GM18858 (cell line): ENCODE measurements around the gene ARHGEF37.
"Not testable (repeated sequence)": the region's sequence is repeated elsewhere in the genome, so short reads cannot be mapped to it uniquely, and the experiment has no call there.

Source experiments
- ATAC-seq: cut with Tn5 transposase; IDR thresholded peaks from one replicate; pipeline ENCODE4 v1.9.1; 2021; ENCODE audit not compliant: unreplicated experiment

The ARHGEF37 gene

DNA sequence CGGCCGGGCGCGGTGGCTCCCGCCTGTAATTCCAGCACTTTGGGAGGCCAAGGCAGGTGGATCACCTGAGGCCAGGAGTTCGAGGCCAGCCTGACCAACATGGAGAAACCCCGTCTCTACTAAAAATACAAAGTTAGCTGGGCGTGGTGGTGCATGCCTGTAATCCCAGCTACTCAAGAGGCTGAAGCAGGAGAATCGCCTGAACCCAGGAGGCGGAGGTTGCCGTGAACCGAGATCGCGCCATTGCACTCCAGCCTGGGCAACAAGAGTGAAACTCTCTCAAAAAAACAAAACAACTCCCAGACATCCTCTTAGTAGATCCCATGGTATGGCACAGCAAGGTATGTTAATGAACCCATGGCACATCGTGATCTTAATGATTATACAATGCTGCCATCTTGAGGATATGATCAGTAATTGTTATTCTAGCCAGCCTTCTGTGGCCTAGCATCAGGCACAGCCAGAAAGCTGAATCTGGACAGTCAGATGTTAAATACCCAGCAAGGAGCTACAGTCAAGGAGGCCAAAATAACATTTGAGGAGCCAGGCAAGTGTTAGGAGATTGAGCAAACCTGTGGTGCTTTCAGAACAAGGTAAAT lies 16.7 kb upstream of the ARHGEF37 start:
- ATAC-seq = peak; percentile 87

- no peak for ATAC-seq
These were observed 14.1 kb upstream of the ARHGEF37 start for GRCh38 chr5:149567226-149567625.

GRCh38 chr5:149572170-149572569 lies 9.1 kb upstream of the ARHGEF37 start:
- ATAC-seq = no peak

DNA sequence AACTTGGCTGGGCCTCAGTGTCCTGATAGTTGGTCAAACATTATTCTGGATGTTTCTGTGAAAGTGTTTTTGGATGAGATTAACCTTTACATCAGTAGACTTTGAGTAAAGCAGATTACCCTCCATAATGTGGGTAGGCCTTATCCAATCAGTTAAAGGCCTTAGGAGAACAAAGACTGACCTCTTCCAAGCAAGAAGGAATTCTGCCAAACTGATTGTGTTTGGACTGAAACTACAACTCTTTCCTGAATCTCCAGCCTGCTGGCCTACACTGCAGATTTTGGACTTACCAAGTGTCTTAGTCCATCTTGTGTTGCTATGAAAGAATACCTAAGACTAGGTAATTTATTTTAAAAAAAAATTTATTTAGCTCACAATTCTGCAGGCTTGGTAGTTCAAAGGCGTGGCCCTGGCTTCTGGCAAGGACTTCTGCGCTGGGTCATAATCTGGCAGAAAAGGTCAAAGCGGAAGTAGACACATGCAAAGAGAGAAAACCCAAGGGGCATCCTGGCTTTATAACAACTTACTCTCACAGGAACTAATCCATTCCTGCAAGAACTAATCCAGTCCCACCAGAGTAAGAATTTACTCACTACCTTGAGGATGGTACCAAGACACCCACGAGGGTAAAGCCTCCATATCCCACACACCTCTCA lies 8.6 kb upstream of the ARHGEF37 start:
- no peak for ATAC-seq

GRCh38 chr5:149575131-149575530 lies 6.2 kb upstream of the ARHGEF37 start:
- ATAC-seq = no peak

- ATAC-seq = no peak
These were observed 5.3 kb upstream of the ARHGEF37 start for GRCh38 chr5:149576021-149576420.

DNA sequence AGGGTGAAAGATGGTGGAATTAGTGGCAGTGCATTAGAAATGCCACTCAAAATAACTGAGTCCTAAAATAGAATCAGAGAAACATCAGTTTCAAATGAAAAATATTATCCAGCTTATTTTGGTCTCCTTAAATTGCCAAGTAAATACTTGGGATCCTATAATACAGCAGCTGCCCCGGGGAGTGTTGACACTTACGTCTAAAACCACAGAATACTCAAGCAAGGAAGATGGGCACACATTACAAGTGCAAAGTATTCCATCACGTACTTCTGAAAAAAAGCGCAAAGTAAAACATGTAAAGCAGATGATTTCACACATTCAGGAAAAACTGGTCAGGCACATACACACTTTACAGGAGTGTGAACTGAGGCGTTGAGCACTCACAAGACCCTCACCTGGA lies 2.4 kb upstream of the ARHGEF37 start:
- ATAC-seq = no peak

GRCh38 chr5:149580808-149581191 lies 498 bp upstream of the ARHGEF37 start:
- no peak for ATAC-seq

GRCh38 chr5:149581931-149582768 lies 852 bp downstream of the ARHGEF37 start:
- ATAC-seq = no peak

- no peak for ATAC-seq
These were observed 2.1 kb downstream of the ARHGEF37 start for GRCh38 chr5:149583394-149583793.

DNA sequence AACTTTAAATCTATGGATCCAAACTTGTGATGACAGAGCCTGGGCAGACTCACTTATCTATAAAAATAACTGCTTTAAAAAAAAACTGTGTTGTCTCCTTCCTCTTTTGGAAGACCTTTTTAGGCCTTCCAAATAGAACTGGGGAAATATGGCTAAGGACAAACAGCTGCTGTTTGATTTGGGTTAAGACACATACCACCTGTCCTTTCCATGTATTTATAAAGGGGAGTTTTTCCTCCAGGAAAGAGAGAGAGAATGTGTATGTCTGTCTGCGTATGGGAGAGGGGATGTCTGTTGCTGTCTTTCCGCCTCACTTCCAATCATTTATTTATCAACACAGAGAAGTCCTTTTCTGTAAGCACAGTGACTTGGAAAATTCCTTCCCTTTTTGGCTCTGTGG lies 2.8 kb downstream of the ARHGEF37 start:
- no peak for ATAC-seq

GRCh38 chr5:149585910-149586309 lies 4.6 kb downstream of the ARHGEF37 start:
- ATAC-seq = no peak

GRCh38 chr5:149586708-149587318 lies 5.5 kb downstream of the ARHGEF37 start:
- no peak for ATAC-seq

DNA sequence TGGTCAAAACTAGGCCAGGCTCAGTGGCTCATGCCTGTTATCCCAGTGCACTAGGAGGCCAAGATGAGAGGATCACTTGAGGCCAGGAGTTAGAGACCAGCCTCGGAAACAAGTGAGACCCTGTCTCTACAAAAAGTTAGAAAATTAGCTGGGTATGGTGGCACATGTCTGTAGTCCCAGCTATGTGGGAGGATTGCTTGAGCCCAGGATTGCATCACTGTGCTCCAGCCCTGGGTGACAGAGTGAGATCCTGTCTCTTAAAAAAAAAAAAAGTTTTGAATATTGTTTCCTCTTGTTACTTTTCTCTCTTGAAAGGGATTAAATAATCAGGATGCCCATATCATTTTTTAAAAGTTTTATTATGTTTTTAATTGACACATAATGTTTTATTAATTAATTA lies 7.6 kb downstream of the ARHGEF37 start:
- ATAC-seq = no peak

DNA sequence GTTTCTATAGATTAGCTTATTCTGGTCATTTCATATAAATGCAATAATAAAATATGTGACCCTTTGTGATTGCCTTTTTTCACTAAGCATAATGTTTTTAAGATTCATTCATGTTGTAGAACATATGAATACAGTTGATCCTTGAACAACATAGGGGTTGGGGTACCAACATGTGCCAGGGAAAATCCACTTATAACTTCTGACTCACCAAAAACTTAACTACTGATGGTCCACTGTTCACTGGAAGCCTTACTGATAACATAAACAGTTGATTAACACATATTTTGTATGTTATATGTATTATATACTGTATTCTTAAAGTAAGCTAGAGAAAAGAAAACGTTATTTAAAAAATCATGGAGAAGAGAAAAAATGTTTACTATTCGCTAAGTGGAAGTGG lies 12.1 kb downstream of the ARHGEF37 start:
- no peak for ATAC-seq

DNA sequence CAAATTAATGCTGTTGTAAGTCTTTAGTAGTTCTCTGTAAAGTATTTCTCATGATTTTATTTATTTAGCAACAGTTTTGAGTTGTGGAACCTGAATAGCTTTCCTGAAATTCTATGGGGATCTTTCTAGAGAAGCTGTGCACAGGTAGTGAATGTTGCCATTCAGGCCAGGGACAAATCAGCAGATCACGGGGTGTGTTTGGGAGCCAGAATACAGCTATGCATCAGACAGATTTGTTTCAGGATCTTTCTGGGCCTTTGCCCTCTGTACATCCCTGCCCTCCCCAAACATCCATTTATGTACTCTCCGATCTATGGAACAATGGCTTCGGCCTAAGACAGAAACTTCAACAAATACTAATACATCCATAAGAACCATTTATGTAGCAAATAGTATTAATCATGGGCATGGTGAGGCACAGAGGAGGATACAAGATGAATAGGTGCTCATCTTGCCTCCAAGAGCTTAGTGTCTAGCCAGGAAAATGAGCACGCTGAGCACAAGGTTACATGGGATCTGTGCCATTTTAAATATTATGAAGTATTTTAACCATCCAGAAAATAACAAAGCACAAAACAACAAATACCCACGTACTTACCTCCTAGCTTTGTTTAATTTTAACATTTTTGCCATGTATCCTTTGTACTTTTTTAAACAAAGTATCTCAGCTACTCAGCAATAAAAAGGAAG lies 13.1 kb downstream of the ARHGEF37 start:
- ATAC-seq = no peak

GRCh38 chr5:149595105-149595504 lies 13.8 kb downstream of the ARHGEF37 start:
- ATAC-seq = not testable (repeated sequence)

- ATAC-seq = no peak
These were observed 15.4 kb downstream of the ARHGEF37 start for GRCh38 chr5:149596712-149597111.

DNA sequence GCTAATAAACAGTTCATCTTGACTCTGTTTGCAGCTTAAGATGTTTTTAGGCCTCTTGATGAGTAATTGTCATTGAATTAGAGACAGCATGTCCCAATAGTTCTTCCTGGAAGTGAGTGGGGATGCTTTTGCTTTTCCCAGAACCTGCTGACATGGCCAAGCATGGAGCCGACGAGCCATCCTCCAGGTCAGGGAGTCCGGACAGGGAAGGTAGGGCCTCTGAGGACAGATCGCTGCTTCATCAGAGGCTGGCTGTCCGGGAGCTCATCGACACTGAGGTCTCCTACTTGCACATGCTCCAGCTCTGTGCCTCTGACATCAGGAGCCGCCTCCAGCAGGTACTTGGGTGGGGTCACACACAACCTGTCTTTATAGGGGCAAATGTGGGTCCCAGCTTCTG lies 16.3 kb downstream of the ARHGEF37 start:
- ATAC-seq = no peak

- ATAC-seq = not testable (repeated sequence)
These were observed 16.9 kb downstream of the ARHGEF37 start for GRCh38 chr5:149598234-149598633.

GRCh38 chr5:149598966-149599365 lies 17.7 kb downstream of the ARHGEF37 start:
- ATAC-seq = no peak
